Raji (cell line): Measurements from ENCODE around the gene PPFIBP1.

Source experiments
- POLR2A ChIP-seq: IDR thresholded peaks from 2 replicates; pipeline ENCODE4 v1.6.1; 2011; ENCODE audit warnings: low read depth, low read length, control low read depth; ENCODE audit not compliant: insufficient read depth

Gene PPFIBP1

DNA sequence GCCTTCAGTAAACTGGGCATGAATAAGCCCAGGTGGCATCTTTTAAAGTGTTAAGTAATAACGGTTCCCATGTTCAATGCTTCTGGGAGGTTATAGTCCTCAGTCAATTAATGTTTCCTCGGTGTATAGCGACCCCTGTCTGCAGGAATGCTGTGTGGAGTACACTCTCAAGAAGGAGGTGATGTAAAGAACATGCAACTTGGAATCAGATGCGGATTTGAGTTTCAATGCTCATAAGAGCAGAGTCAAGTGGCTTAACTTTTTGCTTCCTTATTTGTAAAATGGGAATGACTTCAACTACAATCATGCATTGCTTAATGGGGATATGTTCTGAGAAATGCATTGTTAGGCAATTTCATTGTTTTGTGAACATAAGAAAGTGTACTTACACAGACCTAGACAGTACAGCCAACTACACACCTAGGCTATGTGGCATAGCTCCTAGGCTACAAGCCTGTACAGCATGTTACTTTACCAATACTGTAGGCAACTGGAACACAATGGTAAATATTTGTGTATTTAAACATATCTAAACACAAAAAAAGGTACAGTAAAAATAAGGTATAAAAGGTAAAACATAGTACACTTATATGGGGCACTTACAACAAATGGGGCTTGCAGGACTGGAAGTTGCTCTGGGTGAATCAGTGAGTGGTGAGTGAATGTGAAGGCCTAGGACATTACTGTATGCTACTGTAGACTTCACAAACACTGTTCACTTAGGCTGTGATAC is 179.9 kb downstream of the PPFIBP1 start:
- TF ChIP-seq POLR2A: no peak

DNA sequence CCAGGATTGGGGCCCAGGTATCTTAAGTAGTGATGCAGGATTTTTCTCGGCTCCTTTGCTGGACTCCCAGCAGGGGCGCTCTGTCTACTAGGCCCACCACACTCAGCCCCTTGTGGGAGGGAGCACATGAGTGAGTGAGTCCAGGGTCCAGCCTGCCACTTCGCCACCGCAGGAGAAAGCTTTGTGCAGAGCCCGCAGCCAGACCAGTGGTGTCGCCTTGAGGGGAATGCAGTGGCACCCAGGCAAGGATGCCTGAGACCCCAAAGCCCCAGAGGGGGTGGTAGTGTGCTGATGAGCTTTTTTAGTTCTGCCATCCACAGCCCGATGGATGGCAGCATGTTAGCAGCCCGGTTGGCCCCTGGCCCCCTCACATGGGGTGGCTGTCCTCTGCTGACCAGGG is 181.3 kb downstream of the PPFIBP1 start:
- no peak for TF ChIP-seq POLR2A

DNA sequence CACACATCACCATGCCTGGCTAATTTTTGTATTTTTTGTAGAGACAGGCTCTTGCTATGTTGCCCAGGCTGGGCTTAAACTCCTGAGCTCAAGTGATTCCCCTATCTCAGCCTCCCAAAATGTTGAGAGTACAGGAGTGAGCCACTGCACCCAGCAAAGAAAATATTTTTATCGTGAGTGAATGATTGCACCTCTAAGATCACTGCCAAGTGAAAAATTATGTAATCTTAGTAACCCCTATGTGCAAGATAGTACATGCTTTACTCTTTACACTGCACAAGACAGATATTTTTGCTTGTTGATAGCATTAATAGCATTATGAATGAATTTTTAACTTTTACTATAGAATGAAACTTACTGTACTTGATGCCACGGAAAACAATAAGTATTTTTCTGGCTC is 183.2 kb downstream of the PPFIBP1 start:
- TF ChIP-seq POLR2A: no peak

DNA sequence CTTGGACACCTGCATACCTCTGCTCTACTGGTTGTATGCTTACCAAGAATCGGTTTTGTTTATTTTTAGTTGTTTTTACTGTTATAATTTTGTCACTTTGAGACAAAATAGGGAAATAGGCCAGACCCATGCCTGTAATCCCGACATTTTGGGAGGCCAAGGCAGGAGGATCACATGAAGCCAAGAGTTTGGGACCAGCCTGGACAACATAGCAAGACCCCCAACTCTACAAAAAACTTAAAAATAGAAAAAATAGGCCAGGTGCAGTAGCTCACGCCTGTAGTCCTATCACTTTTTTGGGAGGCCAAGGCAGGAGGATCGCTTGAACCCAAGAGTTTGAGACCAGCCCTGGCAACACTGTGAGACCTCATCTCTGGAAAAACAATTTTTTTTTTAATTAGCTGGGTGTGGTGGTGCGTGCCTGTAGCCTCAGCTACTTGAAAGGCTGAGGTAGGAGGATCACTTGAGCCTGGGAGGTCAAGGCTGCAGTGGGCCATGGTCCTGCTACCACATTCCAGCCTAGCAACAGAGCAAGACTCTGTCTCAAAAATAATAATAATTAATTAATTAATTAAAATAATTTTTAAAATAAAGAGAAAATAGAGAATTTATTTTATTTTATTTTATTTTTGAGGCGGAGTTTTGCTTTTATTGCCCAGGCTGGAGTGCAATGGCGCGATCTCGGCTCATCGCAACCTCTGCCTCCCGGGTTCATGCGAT is 185.4 kb downstream of the PPFIBP1 start:
- TF ChIP-seq POLR2A: no peak

DNA sequence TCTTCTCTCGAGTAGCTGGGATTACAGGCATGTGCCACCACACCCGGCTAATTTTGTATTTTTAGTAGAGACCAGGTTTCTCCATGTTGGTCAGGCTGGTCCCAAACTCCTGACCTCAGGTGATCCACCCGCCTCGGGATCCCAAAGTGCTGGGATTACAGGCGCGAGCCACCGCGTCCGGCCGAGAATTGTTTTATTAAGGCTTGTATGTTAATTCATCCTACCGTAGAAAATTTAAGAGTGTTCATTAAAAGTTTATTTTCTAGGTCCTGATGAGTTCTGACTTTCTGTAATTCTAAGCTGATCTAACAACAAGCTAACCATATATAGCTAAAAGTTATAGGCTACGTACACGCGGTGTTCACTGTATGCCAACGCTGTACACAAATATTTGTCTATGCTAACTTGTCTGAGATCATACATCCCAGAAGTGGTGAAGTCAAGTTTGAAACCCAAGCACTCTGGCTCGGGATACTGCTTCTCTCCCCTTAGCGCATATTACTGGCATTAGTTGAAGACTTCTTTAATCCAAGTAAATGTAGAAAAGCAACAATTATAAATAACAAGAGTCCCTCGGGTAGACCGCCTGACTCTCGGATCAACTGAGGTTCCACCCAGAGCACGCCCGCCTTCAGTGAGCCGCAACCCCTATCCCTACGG is 186.1 kb downstream of the PPFIBP1 start:
- no peak for TF ChIP-seq POLR2A

DNA sequence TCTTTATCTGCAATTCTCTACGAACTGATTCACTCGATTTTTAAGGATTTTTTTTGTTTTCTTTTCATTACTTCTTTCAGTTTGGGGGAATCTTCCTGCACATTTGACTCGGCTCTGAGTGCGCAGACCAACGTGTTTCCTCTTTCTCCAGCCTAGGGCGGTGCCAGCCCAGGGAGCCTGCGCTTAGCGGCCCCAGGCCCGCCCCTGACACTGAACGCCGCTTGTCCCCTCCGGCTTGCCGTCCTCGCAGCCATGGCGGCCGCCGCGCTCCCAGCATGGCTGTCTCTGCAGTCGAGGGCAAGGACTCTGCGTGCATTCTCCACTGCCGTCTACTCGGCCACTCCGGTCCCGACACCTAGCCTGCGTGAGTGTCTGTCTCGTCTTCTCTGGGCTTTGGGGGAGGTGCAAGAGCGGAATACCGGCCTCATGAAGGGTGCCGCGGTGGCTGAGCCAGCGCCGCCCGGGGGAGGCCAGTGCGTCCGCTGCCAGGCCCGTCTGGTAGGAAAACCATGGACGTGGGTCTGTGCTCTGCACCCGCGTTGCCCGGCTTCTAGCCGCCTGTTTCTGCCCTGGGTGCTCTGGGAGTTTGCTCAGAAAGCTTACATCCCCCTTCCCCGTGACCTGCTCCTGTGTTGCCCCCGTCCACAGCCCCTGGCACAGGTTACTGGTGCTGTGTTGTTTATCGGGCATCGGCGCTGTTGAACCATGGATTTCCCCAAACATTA is 186.7 kb downstream of the PPFIBP1 start, which contains the start of gene MRPS35:
MRPS35 (plus strand) TSS at position 241 of the 725 bp plus-strand sequence; CDS start at position 253, 12 bp downstream.
- TF ChIP-seq POLR2A: peak; percentile 99

DNA sequence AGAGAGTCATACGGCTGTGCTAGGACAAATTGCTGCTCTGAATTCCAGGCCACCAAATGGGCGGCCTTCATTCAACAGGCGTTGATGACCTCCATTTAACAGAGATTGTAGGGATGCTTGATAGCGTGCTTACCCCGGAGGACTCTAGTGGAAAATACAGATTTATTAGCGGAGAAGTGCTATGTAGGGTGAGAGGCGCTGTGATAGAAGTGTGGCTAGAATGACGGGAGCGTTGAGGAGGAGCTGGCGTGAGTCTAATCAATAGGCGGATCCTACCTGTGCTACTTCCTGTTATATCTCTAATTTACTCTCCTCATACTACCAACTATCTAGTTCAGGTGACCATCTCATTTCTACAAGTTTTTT is 187.3 kb downstream of the PPFIBP1 start:
- no peak for TF ChIP-seq POLR2A

DNA sequence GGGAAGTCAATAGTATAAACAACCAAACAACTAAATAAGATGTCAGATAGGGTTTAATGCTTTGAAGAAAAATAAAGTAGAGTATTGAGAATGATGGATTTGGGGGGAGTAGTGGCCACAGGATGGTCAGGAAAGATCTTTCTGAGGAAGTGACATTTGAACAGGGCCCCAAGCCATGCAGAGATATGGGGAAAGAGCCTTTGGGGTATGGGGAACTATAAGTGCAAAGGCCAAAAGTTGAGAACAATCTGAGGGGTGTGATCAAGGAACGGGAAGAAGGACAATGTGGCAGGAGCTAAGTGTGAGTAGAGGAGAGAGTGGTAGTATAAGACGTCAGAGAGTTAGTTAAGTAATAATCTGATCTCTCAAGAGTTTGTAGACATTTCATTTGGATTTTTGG is 188.0 kb downstream of the PPFIBP1 start:
- TF ChIP-seq POLR2A: no peak

DNA sequence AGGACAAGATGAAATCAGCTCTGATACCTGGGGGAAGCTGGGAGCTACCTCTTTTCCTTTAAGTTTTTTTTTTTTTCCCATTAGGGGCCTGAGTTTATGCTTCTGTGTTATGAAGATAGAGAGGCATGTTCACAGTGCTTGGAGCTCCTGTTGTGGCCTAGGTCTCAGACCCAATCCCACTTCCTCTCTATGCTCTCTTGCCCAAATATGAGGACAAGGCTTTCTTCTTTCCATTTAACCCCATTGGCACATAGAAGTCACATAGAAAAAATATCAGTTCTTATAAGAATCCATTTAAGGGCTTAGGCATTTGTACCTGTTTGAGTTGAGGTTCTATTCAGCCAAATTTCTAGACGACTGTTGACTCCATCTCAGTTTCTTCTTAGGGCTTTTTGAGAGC is 199.2 kb downstream of the PPFIBP1 start:
- TF ChIP-seq POLR2A: no peak

DNA sequence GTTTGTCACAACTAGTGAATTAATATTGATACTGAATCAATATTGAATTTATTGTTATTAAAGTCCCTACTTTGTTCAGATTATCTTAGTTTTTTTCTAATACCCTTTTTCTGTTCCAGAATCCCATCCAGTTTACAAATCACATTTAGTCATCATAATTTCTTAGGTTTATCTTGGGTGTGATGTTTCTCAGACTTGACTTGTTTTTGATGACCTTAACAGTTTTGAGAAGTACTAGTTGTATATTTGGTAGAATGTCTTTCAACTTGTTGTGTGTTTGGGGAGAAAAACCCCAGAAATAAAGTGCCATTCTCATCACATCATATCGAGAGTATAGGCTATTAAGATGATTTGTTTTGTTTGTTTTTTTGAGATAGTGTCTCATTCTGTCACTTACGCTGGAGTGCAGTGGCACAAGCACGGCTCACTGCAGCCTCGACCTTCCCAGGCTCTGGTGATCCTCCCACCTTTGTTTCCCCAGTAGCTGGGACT is 206.1 kb downstream of the PPFIBP1 start:
- TF ChIP-seq POLR2A: no peak

DNA sequence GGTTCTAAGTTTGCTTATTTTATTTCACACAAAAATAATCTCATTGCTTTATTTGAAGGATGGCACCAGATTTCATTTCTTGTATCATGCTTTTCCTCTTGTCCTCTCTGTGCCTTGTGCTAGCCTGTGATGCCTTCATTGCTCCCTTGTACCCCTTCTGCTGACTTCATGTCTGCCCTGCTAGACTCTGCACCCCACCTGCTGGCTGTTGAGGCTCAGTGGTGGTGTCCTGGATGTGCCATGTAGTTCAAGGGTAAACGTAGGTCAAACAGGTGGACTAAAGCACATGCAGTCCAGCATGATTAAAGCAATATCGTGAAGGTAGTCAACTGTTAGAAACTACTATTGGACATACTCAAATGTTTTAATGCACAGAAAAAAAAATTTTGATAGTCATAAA is 208.3 kb downstream of the PPFIBP1 start:
- TF ChIP-seq POLR2A: no peak

DNA sequence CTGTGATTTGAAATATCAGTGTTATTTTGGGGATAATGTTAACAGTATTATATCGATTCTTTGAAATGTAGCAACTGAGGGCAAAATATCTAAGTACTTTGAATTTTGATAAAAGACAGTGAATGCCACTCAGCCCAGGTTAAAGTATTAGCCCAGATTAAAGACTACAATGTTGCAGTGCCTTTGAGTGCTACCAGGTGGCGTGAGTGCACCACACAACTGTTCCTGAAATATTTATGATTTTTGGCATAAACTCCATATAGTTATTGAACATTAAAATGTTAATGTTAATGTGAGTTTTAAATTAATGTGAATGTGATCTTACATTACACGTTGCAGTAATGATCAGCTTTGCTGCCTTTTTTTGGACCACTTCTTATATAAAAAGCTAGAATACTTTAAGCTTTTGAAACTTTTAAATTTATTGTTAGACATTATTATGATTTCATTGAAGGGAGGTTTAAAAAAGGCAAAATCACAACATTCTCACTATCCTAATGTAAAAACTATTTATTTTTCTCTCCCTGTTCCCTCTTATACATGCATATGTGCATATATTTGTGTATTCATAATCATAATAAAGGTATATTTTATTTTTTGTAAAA is 209.1 kb downstream of the PPFIBP1 start:
- TF ChIP-seq POLR2A: no peak

DNA sequence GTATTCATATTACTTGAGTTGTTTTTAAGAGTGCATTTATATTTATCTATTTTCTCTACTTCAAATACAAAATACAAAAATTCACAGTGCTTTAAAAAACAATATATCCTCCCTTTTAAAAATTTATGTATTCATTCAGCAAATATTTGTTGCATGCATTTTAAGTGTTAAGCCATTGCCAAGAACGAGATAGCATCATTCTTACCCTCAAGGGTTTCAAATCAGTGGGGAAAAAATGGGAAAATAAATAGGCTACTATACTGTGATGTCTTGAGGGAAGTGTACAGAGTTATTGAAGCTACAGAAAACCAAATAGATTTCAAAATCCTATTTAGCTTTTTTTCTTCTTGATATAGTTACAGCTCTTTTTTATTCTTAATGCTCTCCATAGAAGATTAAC is 209.8 kb downstream of the PPFIBP1 start:
- TF ChIP-seq POLR2A: no peak

DNA sequence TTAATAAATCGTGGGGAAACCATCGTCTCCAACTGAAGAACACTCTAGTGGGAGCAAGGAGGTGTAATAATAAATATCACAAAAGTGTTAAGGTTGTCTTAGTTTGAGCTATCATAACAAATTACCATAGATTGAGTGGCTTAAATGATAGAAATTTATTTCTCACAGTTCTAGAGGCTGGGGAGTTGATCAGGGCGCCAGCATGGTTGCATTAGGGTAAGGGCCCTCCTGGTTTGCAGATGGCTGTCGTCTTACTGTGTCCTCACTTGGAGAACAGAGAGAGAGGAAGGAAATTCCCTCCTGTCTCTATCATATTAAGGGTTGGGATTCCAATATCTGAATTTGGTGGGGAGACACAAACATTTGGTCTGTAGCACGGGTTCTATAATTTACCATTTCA is 219.6 kb downstream of the PPFIBP1 start:
- no peak for TF ChIP-seq POLR2A
